Glutamatergic neuron (in vitro differentiated cells): ENCODE data around the gene TRIM56. TPM values are rescaled to one million over a fixed set of nuclear protein-coding genes. Genes with fewer than 3 reads are reported as not detected.
"Not testable (repeated sequence)": the region's sequence is repeated elsewhere in the genome, so short reads cannot be mapped to it uniquely, and the experiment has no call there.

Source experiments
- DNase-seq: peaks from one replicate; pipeline ENCODE4 v3.0.0; 2022
- H3K27ac Mint-ChIP-seq: one replicate; pipeline ENCODE4 v1.8.0; 2020; ENCODE audit warnings: mild to moderate bottlenecking, mixed read lengths, inconsistent platforms; ENCODE audit not compliant: unreplicated experiment
- H3K27me3 Mint-ChIP-seq: one replicate; pipeline ENCODE4 v1.8.0; 2020; ENCODE audit warnings: mild to moderate bottlenecking, moderate library complexity, mixed read lengths, inconsistent platforms; ENCODE audit not compliant: unreplicated experiment
- H3K36me3 Mint-ChIP-seq: one replicate; pipeline ENCODE4 v1.8.0; 2020; ENCODE audit warnings: mild to moderate bottlenecking, mixed read lengths, inconsistent platforms; ENCODE audit not compliant: unreplicated experiment
- H3K4me1 Mint-ChIP-seq: one replicate; pipeline ENCODE4 v1.8.0; 2020; ENCODE audit warnings: mild to moderate bottlenecking, low read depth, mixed read lengths, inconsistent platforms; ENCODE audit not compliant: unreplicated experiment
- H3K4me3 Mint-ChIP-seq: one replicate; pipeline ENCODE4 v1.8.0; 2020; ENCODE audit warnings: mild to moderate bottlenecking, mixed read lengths, inconsistent platforms; ENCODE audit not compliant: unreplicated experiment
- H3K9me3 Mint-ChIP-seq: one replicate; pipeline ENCODE4 v1.8.0; 2020; ENCODE audit warnings: mild to moderate bottlenecking, moderate library complexity, mixed read lengths, inconsistent platforms; ENCODE audit not compliant: unreplicated experiment
- total RNA-seq: library from RNA; stranded (reverse); fragmentation: NEBNext Ultra II Directional; extraction: Animal tissue kit (Norgen Biotek cat#: 25700); gene quantifications from one replicate; pipeline ENCODE4 v1.2.1, GENCODE V29; 2021; ENCODE audit not compliant: unreplicated experiment
- TF ChIP-seq, protein P1 (sequence below): fragments of 200-600 bp; sonication (generic); IDR thresholded peaks from one replicate; pipeline ENCODE4 v1.5.0; 2021; ENCODE audit not compliant: partially characterized antibody, unreplicated experiment

Gene TRIM56
- total RNA-seq, 1 donor from 2014 or later: 0.61 TPM

DNA sequence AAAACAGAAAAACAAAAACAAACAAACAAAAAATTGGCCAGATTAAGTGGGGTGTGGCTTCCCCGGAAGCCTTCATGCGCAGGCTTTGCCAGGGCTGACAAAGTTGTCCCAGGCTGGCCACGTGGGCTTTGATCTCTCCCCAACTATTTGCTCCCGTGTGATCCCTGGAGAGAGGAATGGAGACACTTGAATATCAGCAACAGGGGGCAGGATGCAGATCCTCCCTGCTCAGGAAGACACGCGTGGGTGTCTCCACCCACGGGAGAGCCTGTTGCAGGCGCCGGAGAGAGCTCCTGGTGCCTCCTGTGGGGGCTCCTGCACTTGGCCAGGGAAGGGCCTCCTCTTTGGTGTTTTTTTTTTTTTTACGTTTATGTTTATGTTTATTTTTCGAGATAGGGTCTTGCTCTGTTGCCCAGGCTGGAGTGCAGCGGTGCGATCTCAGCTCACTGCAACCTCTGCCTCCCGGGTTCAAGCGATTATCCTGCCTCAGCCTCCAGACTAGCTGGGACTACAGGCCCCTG lies 19.0 kb downstream of the TRIM56 start:
- peaks cover 3% of the 10 kb centered on the region for H3K9me3 Mint-ChIP-seq
- TF ChIP-seq, protein P1, sequence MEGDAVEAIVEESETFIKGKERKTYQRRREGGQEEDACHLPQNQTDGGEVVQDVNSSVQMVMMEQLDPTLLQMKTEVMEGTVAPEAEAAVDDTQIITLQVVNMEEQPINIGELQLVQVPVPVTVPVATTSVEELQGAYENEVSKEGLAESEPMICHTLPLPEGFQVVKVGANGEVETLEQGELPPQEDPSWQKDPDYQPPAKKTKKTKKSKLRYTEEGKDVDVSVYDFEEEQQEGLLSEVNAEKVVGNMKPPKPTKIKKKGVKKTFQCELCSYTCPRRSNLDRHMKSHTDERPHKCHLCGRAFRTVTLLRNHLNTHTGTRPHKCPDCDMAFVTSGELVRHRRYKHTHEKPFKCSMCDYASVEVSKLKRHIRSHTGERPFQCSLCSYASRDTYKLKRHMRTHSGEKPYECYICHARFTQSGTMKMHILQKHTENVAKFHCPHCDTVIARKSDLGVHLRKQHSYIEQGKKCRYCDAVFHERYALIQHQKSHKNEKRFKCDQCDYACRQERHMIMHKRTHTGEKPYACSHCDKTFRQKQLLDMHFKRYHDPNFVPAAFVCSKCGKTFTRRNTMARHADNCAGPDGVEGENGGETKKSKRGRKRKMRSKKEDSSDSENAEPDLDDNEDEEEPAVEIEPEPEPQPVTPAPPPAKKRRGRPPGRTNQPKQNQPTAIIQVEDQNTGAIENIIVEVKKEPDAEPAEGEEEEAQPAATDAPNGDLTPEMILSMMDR: no peak
- H3K36me3 Mint-ChIP-seq: no peaks in the 10 kb centered on the region
- H3K27me3 Mint-ChIP-seq: peaks cover 2% of the 10 kb centered on the region
- H3K4me3 Mint-ChIP-seq: no peak overlapping the region
- H3K27ac Mint-ChIP-seq: no peak overlapping the region
- H3K4me1 Mint-ChIP-seq: peaks cover 3% of the 10 kb centered on the region
- DNase-seq: no peak

DNA sequence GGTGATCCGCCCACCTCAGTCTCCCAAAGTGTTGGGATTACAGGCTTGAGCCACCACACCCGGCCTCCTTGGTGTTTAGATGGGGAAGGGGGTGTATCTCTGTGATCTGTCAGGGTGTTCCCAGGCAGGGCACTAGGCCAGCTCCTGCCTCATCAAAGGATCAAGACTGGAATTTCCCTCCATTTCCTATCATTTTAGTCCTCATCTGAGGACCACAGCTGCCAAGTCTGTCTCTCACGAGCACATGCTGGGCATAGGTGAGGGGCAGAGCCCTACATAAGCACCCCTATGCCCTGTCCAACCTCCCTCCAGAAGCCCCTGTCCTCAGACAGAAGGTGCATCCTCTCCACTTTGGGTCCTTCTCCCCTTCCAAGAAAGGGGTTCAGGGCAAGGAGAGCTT lies 19.5 kb downstream of the TRIM56 start:
- no peak overlapping the region for H3K4me3 Mint-ChIP-seq
- H3K4me1 Mint-ChIP-seq: peaks cover 2% of the 10 kb centered on the region
- H3K9me3 Mint-ChIP-seq: peaks cover 3% of the 10 kb centered on the region
- DNase-seq: no peak
- no peak overlapping the region for H3K27ac Mint-ChIP-seq
- H3K27me3 Mint-ChIP-seq: peaks cover 2% of the 10 kb centered on the region
- no peaks in the 10 kb centered on the region for H3K36me3 Mint-ChIP-seq
- TF ChIP-seq, protein P1: no peak

DNA sequence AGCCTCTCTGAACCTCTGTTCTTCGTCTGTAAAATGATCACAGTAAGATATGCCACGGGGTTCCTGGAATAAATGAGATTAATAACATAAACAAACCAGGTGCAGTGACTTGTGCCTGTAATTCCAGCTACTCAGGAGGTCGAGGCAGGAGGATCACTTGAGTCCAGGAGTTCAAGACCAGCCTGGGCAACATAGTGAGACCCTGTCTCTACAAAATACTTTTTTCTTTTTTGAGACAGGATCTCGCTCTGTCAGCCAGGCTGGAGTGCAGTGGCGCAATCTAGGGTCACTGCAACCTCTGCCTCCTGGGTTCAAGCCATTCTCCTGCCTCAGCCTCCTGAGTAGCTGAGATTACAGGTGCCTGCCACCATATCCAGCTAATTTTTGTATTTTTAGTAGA lies 20.0 kb downstream of the TRIM56 start:
- H3K4me1 Mint-ChIP-seq, H3K27ac Mint-ChIP-seq, H3K4me3 Mint-ChIP-seq, H3K27me3 Mint-ChIP-seq, H3K36me3 Mint-ChIP-seq, DNase-seq, H3K9me3 Mint-ChIP-seq: not testable (repeated sequence)

DNA sequence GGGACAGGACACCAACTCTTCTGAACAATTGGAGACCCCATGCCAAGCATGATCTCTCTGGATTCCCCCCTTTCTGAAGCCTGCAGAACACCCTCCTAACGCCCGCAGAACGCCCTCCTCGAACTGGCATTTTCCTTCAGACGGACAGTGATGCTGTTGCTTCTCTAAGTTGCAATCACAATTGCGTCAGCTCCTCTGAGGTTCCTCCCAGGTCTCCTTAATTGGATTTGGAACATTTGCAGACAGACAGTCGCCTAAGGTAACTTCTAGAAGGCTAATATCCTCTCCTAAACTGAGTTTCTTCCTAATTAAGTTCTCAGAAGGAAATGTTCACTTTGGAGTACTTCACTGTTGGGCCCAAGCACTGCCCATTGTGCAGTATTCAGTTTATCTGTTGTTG lies 21.1 kb downstream of the TRIM56 start:
- H3K27me3 Mint-ChIP-seq: no peaks in the 10 kb centered on the region
- no peaks in the 10 kb centered on the region for H3K36me3 Mint-ChIP-seq
- peaks cover 3% of the 10 kb centered on the region for H3K9me3 Mint-ChIP-seq
- H3K27ac Mint-ChIP-seq: no peak overlapping the region
- TF ChIP-seq, protein P1: no peak
- H3K4me3 Mint-ChIP-seq: no peak overlapping the region
- no peaks in the 10 kb centered on the region for H3K4me1 Mint-ChIP-seq
- DNase-seq: no peak

DNA sequence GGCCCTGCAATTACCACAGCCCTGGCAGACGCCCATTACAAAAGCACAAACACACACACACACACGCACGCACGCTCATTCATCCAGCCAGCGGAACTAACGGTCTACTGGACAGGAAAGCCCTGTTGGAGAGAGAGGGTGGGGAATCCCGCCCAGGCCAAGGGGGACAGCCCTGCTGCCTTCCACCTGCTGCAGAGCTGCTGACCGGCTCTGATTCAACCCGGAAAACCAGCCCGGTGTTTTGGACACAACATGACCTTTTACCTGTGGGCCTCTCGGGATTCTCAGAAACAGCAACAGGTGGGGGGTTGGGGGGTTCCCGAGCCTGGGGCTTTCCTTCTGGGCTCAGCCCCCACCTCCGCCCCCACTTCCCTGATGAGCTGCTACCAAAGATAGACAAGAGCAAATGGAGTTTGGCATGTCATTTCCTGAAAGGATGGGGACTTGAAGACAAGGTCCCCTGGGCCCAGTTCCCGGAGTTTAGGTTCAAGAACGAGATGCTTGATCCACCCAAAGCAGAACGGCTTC lies 23.1 kb downstream of the TRIM56 start:
- Mint-ChIP-seq H3K27me3 (no peaks in the 10 kb centered on the region), H3K9me3 (peaks cover 3% of the 10 kb centered on the region), H3K4me3 (no peak overlapping the region), H3K27ac (no peak overlapping the region), H3K4me1 (no peaks in the 10 kb centered on the region), H3K36me3 (no peaks in the 10 kb centered on the region)
- TF ChIP-seq, protein P1: no peak
- DNase-seq: no peak
